Pancreas (tissue), 10 donors: ENCODE results near the gene CDIPT. TPM values are rescaled to one million over a fixed set of nuclear protein-coding genes. Genes with fewer than 3 reads are reported as not detected.
"Not testable (repeated sequence)": the region's sequence is repeated elsewhere in the genome, so short reads cannot be mapped to it uniquely, and the experiment has no call there.

Source experiments
- ATAC-seq, 4 donors: fragments of 200-7000 bp; cut with Tn5 transposase; one replicate each; pipeline versions ENCODE4 v1.8.0 to v1.9.1; 2020; ENCODE audit warnings: mild to moderate bottlenecking in 4 of 4, moderate library complexity in 4 of 4
- DNase-seq, 6 donors: peaks; one replicate each; pipeline ENCODE4 v3.0.0-alpha.2; 2020
- FAIRE-seq: peaks from 2 replicates; lab custom pipeline; 2012; peaks lifted over from hg19 to GRCh38; lab: Jason Lieb, UNC
- H3K27ac ChIP-seq, 4 donors: fragments of 200-600 bp; sonication (generic); 1 replicate in 3 of 4; 2 replicates in 1 of 4; pipeline versions ENCODE4 v1.5.0 to v1.8.0; 2020
- H3K27me3 ChIP-seq, 4 donors: fragments of 200-600 bp; one replicate each; pipeline ENCODE4 v1.8.0; 2021
- H3K36me3 ChIP-seq, 3 donors: fragments of 200-600 bp; sonication (generic) in 1 of 3; one replicate each; pipeline versions ENCODE4 v1.5.0 to v1.8.0; 2020 to 2021
- H3K4me1 ChIP-seq, 3 donors: fragments of 200-600 bp; one replicate each; pipeline ENCODE4 v1.8.0; 2021
- H3K4me3 ChIP-seq, 4 donors: fragments of 200-600 bp; sonication (generic) in 2 of 4; one replicate each; pipeline versions ENCODE4 v1.5.0 to v1.8.0; 2020 to 2021
- H3K9me3 ChIP-seq, 4 donors: fragments of 200-600 bp; one replicate each; pipeline ENCODE4 v1.8.0; 2021
- CTCF ChIP-seq, 4 donors: fragments of 200-600 bp; sonication (generic) in 3 of 4; IDR thresholded peaks; one replicate each; pipeline versions ENCODE4 v1.5.0 to v1.8.0; 2021; ENCODE audit warnings: antibody characterized with exemption in 4 of 4
- WGBS, 2 donors: extraction: QIAGEN DNeasy Blood & Tissue Kit; methylation state at CpG; one replicate each; pipeline ENCODE4 v1.1.7; 2013; 5-methylcytosine and 5-hydroxymethylcytosine counted together
- intact Hi-C, 3 donors: fragments of 100-400 bp; cut with DNase I; formaldehyde crosslinking; loops; one replicate each; pipeline versions ENCODE4 v1.11.1 to v1.14.2; 2022
- polyA plus RNA-seq, 2 donors: library from polyadenylated mRNA; stranded (reverse); fragments of 200-250 nt; gene quantifications; one replicate each; pipeline ENCODE4 v1.2.3, GENCODE V29; 2013
- total RNA-seq, 6 donors: library from RNA; stranded (reverse); fragmentation: NEBNext Ultra II Directional in 4 of 6; extraction: Animal tissue kit (Norgen Biotek cat#: 25700) in 4 of 6; gene quantifications; one replicate each; pipeline versions ENCODE4 v1.2.1 to v1.2.4, GENCODE V29; 2021 to 2023
- donor health status: healthy with polysubstance abuse.
- donor health status: DM: no; HTN: no; CAD: no; lungs with moderate emphysema.
- donor health status: DM: no; HTN: no; CAD: no.
- donor health status: control.
- donor health status: control.
- donor health status: Bipolar disorder and iron deficiency.
- donor health status: DM: yes; HTN: yes; CAD: no.
- donor health status: DM: no; HTN: no; CAD: no.
- donor health status: DM: no; HTN: no; CAD: no.
- donor health status: DM: yes; HTN: yes; CAD: no.

CDIPT gene
- total and polyA plus RNA-seq, 8 donors, result 31.9 to 69.8 (median 43.6) TPM

GRCh38 chr16:29836623-29837022, 26.4 kb downstream of the CDIPT start:
- Histone ChIP-seq H3K27me3 (no peaks in the 10 kb centered on the region), H3K36me3 (peaks cover 6 to 63% (median 23%) of the 10 kb centered on the region in 3 donors), H3K4me1 (no peaks in the 10 kb centered on the region), H3K9me3 (no peaks in the 10 kb centered on the region), H3K4me3 (no peak overlapping the region), H3K27ac (no peak overlapping the region)
- DNase-seq (no peak), ATAC-seq (peak in 1 of 4 donors; percentile 17), FAIRE-seq (no peak)
- TF ChIP-seq CTCF (IDR thresholded peaks at IDR 0.05), result no peak
- 88 to 92% methylated on average over 15 of the region's 15 CpGs for WGBS, 2 donors
- intact Hi-C loops, result no loop called here

DNA sequence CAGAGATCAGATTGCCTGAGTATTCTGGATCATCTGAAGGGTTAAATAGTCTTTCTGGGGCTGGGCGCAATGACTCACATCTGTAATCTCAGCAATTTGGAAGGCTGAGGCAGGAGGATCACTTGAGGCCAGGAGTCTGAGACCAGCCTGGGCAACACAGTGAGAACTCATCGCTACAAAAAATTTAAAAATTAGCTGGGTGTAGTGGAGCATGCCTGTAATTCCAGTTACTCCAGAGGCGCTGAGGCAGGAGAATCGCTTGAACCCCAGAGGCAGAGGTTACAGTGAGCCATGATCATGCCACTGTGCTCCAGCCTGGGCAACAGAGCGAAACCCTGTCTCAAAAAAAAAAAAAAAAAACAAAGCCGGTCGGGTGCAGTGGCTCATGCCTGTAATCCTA, 27.1 kb downstream of the CDIPT start:
- FAIRE-seq, result no peak
- no peak for TF ChIP-seq CTCF (IDR thresholded peaks at IDR 0.05)

GRCh38 chr16:29834079-29834478, 28.9 kb downstream of the CDIPT start:
- Histone ChIP-seq H3K4me3 (no peak overlapping the region), H3K9me3 (no peaks in the 10 kb centered on the region), H3K4me1 (peaks cover 10 to 21% (median 16%) of the 10 kb centered on the region in 3 donors), H3K27me3 (no peaks in the 10 kb centered on the region), H3K36me3 (peaks cover 6 to 45% (median 14%) of the 10 kb centered on the region in 3 donors), H3K27ac (no peak overlapping the region)
- 93 to 99% methylated on average over 5 of the region's 5 CpGs for WGBS, 2 donors
- intact Hi-C loops, result no loop called here
- TF ChIP-seq CTCF (IDR thresholded peaks at IDR 0.05), result no peak
- FAIRE-seq (no peak), DNase-seq (no peak), ATAC-seq (no peak)

More for the DNA sequence above, 27.1 kb downstream of the CDIPT start:
- ATAC-seq (no peak), DNase-seq (no peak)
- Histone ChIP-seq H3K36me3 (peaks cover 6 to 58% (median 16%) of the 10 kb centered on the region in 3 donors), H3K27me3 (no peaks in the 10 kb centered on the region), H3K9me3 (no peaks in the 10 kb centered on the region), H3K4me3 (no peak overlapping the region), H3K27ac (no peak overlapping the region), H3K4me1 (peaks cover 0 to 4% (median 3%) of the 10 kb centered on the region in 3 donors)
- intact Hi-C loops, result no loop called here
- WGBS, 2 donors, result 95 to 96% methylated on average over 7 of the region's 7 CpGs

DNA sequence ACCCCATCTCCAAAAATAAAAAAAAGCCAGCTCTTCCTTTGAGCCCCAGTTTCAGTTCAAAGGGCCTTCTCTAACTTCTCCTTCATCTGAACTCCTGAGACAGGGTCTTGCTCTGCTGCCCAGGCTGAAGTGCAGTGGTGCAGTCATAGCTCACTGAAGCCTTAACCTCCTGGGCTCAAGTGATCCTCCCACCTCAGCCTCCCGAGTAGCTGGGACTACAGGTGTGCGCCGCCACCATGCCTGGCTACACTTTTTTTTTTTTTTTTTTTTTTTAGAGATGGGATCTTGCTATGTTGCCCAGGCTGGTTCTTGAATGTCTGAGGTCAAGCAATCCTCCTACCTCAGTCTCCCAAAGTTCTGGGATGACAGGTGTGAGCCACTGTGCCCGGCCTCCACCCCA, 29.8 kb downstream of the CDIPT start:
- DNase-seq, FAIRE-seq, intact Hi-C loops, H3K27ac ChIP-seq, H3K4me3 ChIP-seq, H3K27me3 ChIP-seq, ATAC-seq, H3K9me3 ChIP-seq: not testable (repeated sequence)
- WGBS, 2 donors, result 97 to 98% methylated on average over 4 of the region's 4 CpGs
- Histone ChIP-seq H3K4me1 (peaks cover 15 to 29% (median 25%) of the 10 kb centered on the region in 3 donors), H3K36me3 (peaks cover 6 to 45% (median 14%) of the 10 kb centered on the region in 3 donors)

- Histone ChIP-seq H3K27me3 (no peaks in the 10 kb centered on the region), H3K9me3 (no peaks in the 10 kb centered on the region), H3K36me3 (peaks cover 6 to 27% (median 8%) of the 10 kb centered on the region in 3 donors), H3K4me1 (peaks cover 16 to 34% (median 32%) of the 10 kb centered on the region in 3 donors), H3K4me3 (no peak overlapping the region), H3K27ac (peak overlapping the region in 2 of 4 donors; percentile 74 to 79)
- no peak for TF ChIP-seq CTCF (IDR thresholded peaks at IDR 0.05)
- intact Hi-C loops, result no loop called here
- WGBS, 2 donors, result 28 to 41% methylated on average over 2 of the region's 2 CpGs
- FAIRE-seq (no peak), ATAC-seq (peak; percentile 82 to 90 (median 87)), DNase-seq (peak; percentile 77 to 93 (median 92))
Measured at GRCh38 chr16:29831490-29831889, 31.5 kb downstream of the CDIPT start.
